ENCODE data around the gene SRPRB. TPM values are rescaled to one million over a fixed set of nuclear protein-coding genes. Genes with fewer than 3 reads are reported as not detected.
"Not testable (repeated sequence)": the region's sequence is repeated elsewhere in the genome, so short reads cannot be mapped to it uniquely, and the experiment has no call there.

The SRPRB gene
- total RNA-seq, 1 experiment from 2014 or later: 56.6 TPM

GRCh38 chr3:133777807-133778568, 27.6 kb upstream of the SRPRB start:
- no peak for DNase-seq (ENCODE audit: low read depth)

- no peak for DNase-seq (ENCODE audit: low read depth)
Observed at GRCh38 chr3:133779626-133780203, 25.9 kb upstream of the SRPRB start.

- not testable (repeated sequence) for DNase-seq (ENCODE audit: low read depth)
Observed at GRCh38 chr3:133780756-133781155, 24.9 kb upstream of the SRPRB start.

GRCh38 chr3:133781570-133781969, 24.0 kb upstream of the SRPRB start:
- DNase-seq (ENCODE audit: low read depth): no peak

- DNase-seq (ENCODE audit: low read depth): no peak
Observed at GRCh38 chr3:133782454-133782853, 23.2 kb upstream of the SRPRB start.

GRCh38 chr3:133783762-133784161, 21.9 kb upstream of the SRPRB start:
- no peak for DNase-seq (ENCODE audit: low read depth)

- no peak for DNase-seq (ENCODE audit: low read depth)
Observed at GRCh38 chr3:133788024-133788423, 17.6 kb upstream of the SRPRB start.

- peak; percentile 48 for DNase-seq (ENCODE audit: low read depth)
Observed at GRCh38 chr3:133792171-133792763, 13.3 kb upstream of the SRPRB start.

GRCh38 chr3:133797396-133798105, 8.1 kb upstream of the SRPRB start:
- DNase-seq (ENCODE audit: low read depth): no peak

GRCh38 chr3:133799794-133800585, 5.6 kb upstream of the SRPRB start:
- DNase-seq (ENCODE audit: low read depth): peak; percentile 46

- no peak for DNase-seq (ENCODE audit: low read depth)
Observed at GRCh38 chr3:133803469-133803868, 2.1 kb upstream of the SRPRB start.

- no peak for DNase-seq (ENCODE audit: low read depth)
Observed at GRCh38 chr3:133804896-133805295, 719 bp upstream of the SRPRB start.

GRCh38 chr3:133805384-133805701, 272 bp upstream of the SRPRB start:
- DNase-seq (ENCODE audit: low read depth): no peak

GRCh38 chr3:133812872-133813271, 7.3 kb downstream of the SRPRB start:
- DNase-seq (ENCODE audit: low read depth): no peak

GRCh38 chr3:133815386-133815785, 9.8 kb downstream of the SRPRB start:
- no peak for DNase-seq (ENCODE audit: low read depth)

- no peak for DNase-seq (ENCODE audit: low read depth)
Observed at GRCh38 chr3:133820129-133820528, 14.5 kb downstream of the SRPRB start.

GRCh38 chr3:133820889-133821675, 15.5 kb downstream of the SRPRB start:
- DNase-seq (ENCODE audit: low read depth): no peak

- peak; percentile 97 for DNase-seq (ENCODE audit: low read depth)
Observed at GRCh38 chr3:133821767-133822638, 16.4 kb downstream of the SRPRB start.

GRCh38 chr3:133824961-133825485, 19.4 kb downstream of the SRPRB start:
- DNase-seq (ENCODE audit: low read depth): no peak
